ENCODE data around the gene NID1.

DNA sequence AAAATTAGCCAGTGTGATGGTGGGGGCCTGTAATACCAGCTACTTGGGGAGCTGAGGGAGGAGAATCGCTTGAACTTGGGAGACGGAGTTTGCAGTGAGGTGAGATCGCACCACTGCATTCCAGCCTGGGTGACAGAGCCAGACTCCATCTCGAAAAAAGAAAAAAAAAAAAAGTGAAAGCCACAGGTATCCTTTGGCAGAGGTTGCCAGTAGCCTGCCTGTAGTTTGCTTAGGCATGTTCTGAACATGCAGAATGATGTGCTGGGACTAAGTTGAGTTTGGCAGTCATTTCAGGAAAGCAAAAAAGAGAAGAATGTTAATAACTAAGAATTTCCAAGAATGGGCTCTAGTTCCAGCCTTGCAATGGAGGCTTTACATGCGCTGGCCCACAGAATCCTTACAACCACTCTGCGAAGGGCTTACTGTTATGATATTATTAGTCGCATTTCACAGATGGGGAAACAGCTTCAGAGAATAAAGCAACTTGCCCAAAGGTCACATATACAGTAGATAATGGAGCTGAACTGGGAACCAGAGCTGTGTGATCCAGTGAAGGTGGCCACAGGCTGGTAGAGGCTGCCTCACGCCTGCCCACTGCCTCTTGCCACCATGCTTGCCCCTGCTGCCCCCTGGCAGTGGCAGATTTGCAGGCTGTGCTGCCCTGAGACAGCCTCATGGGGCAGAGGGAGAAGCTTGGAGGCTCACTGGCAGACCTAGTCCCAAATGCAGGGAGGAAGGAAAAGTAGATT, 131.7 kb downstream of the NID1 start:
- TF ChIP-seq, protein P1, sequence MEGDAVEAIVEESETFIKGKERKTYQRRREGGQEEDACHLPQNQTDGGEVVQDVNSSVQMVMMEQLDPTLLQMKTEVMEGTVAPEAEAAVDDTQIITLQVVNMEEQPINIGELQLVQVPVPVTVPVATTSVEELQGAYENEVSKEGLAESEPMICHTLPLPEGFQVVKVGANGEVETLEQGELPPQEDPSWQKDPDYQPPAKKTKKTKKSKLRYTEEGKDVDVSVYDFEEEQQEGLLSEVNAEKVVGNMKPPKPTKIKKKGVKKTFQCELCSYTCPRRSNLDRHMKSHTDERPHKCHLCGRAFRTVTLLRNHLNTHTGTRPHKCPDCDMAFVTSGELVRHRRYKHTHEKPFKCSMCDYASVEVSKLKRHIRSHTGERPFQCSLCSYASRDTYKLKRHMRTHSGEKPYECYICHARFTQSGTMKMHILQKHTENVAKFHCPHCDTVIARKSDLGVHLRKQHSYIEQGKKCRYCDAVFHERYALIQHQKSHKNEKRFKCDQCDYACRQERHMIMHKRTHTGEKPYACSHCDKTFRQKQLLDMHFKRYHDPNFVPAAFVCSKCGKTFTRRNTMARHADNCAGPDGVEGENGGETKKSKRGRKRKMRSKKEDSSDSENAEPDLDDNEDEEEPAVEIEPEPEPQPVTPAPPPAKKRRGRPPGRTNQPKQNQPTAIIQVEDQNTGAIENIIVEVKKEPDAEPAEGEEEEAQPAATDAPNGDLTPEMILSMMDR (IDR thresholded peaks at IDR 0.05): peak in 3 of 6 experiments; percentile 10 to 18 (median 15)
- no peak for TF ChIP-seq POLR2A (IDR thresholded peaks at IDR 0.05)
